GM23338 (cell line): ENCODE data around the gene EGFL7. TPM values are rescaled to one million over a fixed set of nuclear protein-coding genes. Genes with fewer than 3 reads are reported as not detected.

ENCODE experiments used
- ATAC-seq: fragments of 200-7000 bp; cut with Tn5 transposase; 3 replicates; pipeline ENCODE4 v1.9.1; 2020
- DNase-seq: peaks from one replicate; pipeline ENCODE4 v3.0.0-alpha.2; 2015; ENCODE audit warnings: low spot score
- H2AFZ ChIP-seq: fragments of 200-600 bp; sonication (generic); 2 replicates; pipeline ENCODE4 v1.8.0; 2016; ENCODE audit warnings: antibody characterized with exemption, mild to moderate bottlenecking, moderate library complexity
- H3F3A ChIP-seq: fragments of 200-600 bp; sonication (generic); replicated peaks from 2 replicates; pipeline ENCODE4 v1.8.0; 2017; ENCODE audit warnings: antibody characterized with exemption, mixed run types, low read depth
- H3K27ac ChIP-seq: fragments of 200-600 bp; sonication (generic); 2 replicates; pipeline ENCODE4 v1.6.1; 2016; ENCODE audit warnings: low read depth
- H3K27me3 ChIP-seq: fragments of 200-600 bp; sonication (generic); 2 replicates; pipeline ENCODE4 v1.8.0; 2016; ENCODE audit warnings: mild to moderate bottlenecking, mixed run types, moderate library complexity; ENCODE audit not compliant: insufficient read depth
- H3K36me3 ChIP-seq: fragments of 200-600 bp; sonication (generic); 2 replicates; pipeline ENCODE4 v1.8.0; 2016; ENCODE audit warnings: mild to moderate bottlenecking; ENCODE audit not compliant: insufficient read depth
- H3K4me1 ChIP-seq: fragments of 200-600 bp; sonication (generic); 2 replicates; pipeline ENCODE4 v1.8.0; 2016; ENCODE audit warnings: mild to moderate bottlenecking, moderate library complexity; ENCODE audit not compliant: insufficient read depth
- H3K4me2 ChIP-seq: fragments of 200-600 bp; sonication (generic); 2 replicates; pipeline ENCODE4 v1.7.1; 2017; ENCODE audit warnings: mixed run types
- H3K4me3 ChIP-seq: fragments of 200-600 bp; sonication (generic); 2 replicates; pipeline ENCODE4 v1.6.1; 2016; ENCODE audit warnings: mixed run types
- H3K79me2 ChIP-seq: fragments of 200-600 bp; sonication (generic); replicated peaks from 2 replicates; pipeline ENCODE4 v1.8.0; 2017; ENCODE audit warnings: mild to moderate bottlenecking; ENCODE audit not compliant: insufficient read depth
- H3K9me2 ChIP-seq: fragments of 200-600 bp; sonication (generic); 2 replicates; pipeline ENCODE4 v1.8.0; 2017; ENCODE audit not compliant: insufficient read depth
- H4K20me1 ChIP-seq: fragments of 200-600 bp; sonication (generic); replicated peaks from 2 replicates; pipeline ENCODE4 v1.8.0; 2017; ENCODE audit warnings: mild to moderate bottlenecking; ENCODE audit not compliant: insufficient read depth
- H3K27ac Mint-ChIP-seq: 2 replicates; pipeline ENCODE4 v1.8.0; 2020; ENCODE audit warnings: inconsistent platforms, mild to moderate bottlenecking, moderate library complexity, mixed read lengths
- H3K27me3 Mint-ChIP-seq: 3 replicates; pipeline ENCODE4 v1.8.0; 2022; ENCODE audit warnings: low read depth, mild to moderate bottlenecking, moderate library complexity, mixed read lengths, inconsistent platforms; ENCODE audit not compliant: insufficient read depth, poor library complexity
- H3K36me3 Mint-ChIP-seq: 3 replicates; pipeline ENCODE4 v1.8.0; 2021; ENCODE audit warnings: low read depth, mild to moderate bottlenecking, inconsistent platforms, moderate library complexity, mixed read lengths
- H3K4me1 Mint-ChIP-seq: 3 replicates; pipeline ENCODE4 v1.8.0; 2020; ENCODE audit warnings: mild to moderate bottlenecking, inconsistent platforms, mixed read lengths
- H3K4me3 Mint-ChIP-seq: 3 replicates; pipeline ENCODE4 v1.8.0; 2021; ENCODE audit warnings: moderate library complexity, mild to moderate bottlenecking, inconsistent platforms, mixed read lengths
- H3K9me3 Mint-ChIP-seq: 3 replicates; pipeline ENCODE4 v1.8.0; 2020; ENCODE audit warnings: moderate library complexity, mild to moderate bottlenecking, inconsistent platforms, mixed read lengths
- CTCF ChIP-seq, 2 experiments: fragments of 200-600 bp in 1 of 2; sonication (generic) in 1 of 2; conservative IDR thresholded peaks; 2 replicates each; pipeline versions ENCODE4 v1.5.1 to v1.6.1; 2016 to 2017; ENCODE audit warnings: antibody characterized with exemption in 2 of 2, low read depth in 2 of 2, mild to moderate bottlenecking in 2 of 2, moderate library complexity in 1 of 2
- ETS1 ChIP-seq: IDR thresholded peaks from 2 replicates; pipeline ENCODE4 v1.6.1; 2016; ENCODE audit warnings: antibody characterized with exemption
- EZH2 ChIP-seq: fragments of 200-600 bp; sonication (generic); IDR thresholded peaks from one replicate; pipeline ENCODE4 v1.8.0; 2017; ENCODE audit warnings: antibody characterized with exemption, mild to moderate bottlenecking, low read depth; ENCODE audit not compliant: unreplicated experiment
- NANOG ChIP-seq: IDR thresholded peaks from 2 replicates; pipeline ENCODE4 v1.6.1; 2016; ENCODE audit warnings: antibody characterized with exemption, borderline replicate concordance
- POLR2AphosphoS5 ChIP-seq: IDR thresholded peaks from 2 replicates; pipeline ENCODE4 v1.6.1; 2016; ENCODE audit warnings: antibody characterized with exemption, low read depth
- ZNF114 ChIP-seq: fragments of 250-450 bp; sonication (Bioruptor Pico); IDR thresholded peaks from 2 replicates; pipeline ENCODE4 v1.5.0; 2020; ENCODE audit warnings: mild to moderate bottlenecking, moderate library complexity
- polyA plus RNA-seq: library from polyadenylated mRNA; unstranded; fragments of >200 nt; fragmentation: Nextera tagmentation; extraction: Ambion mirVana; gene quantifications from 2 replicates; pipeline ENCODE4 v1.2.1, GENCODE V29; 2016
- total RNA-seq: library from RNA; depleted of rRNA; stranded (reverse); fragments of >200 nt; shearing (Covaris generic); gene quantifications from 2 replicates; pipeline ENCODE4 v1.2.3, GENCODE V29; 2014

EGFL7 gene
- total and polyA plus RNA-seq, 2 experiments from 2014 or later, result 44.4 to 60.8 TPM

- Histone ChIP-seq H4K20me1 (no peaks in the 10 kb centered on the region), H3K36me3 (no peaks in the 10 kb centered on the region), H3K79me2 (no peaks in the 10 kb centered on the region), H3K4me3 (peak overlapping the region; percentile 53), H3F3A (no peaks in the 10 kb centered on the region), H3K27me3 (no peaks in the 10 kb centered on the region), H3K27ac (no peak overlapping the region), H2AFZ (peak overlapping the region; percentile 63), H3K4me2 (peak overlapping the region; percentile 77), H3K9me2 (no peaks in the 10 kb centered on the region), H3K4me1 (no peaks in the 10 kb centered on the region; the same call in 1 of the 2 replicates)
- Mint-ChIP-seq H3K27ac (no peak overlapping the region), H3K27me3 (no peaks in the 10 kb centered on the region), H3K4me1 (no peaks in the 10 kb centered on the region), H3K36me3 (no peaks in the 10 kb centered on the region), H3K4me3 (peak overlapping the region; percentile 73), H3K9me3 (no peaks in the 10 kb centered on the region)
- TF ChIP-seq EZH2, result no peak
- TF ChIP-seq NANOG, result no peak
- TF ChIP-seq ZNF114 (CRISPR knock-in tag), result no peak
- 0 out of 4 replicates have a peak, but pooled peaks have one; percentile 5 to 9 for TF ChIP-seq CTCF (conservative IDR thresholded peaks at IDR 0.05; ENCODE audit: low read depth in 2 of 2)
- peak; percentile 20; the same call in 1 of the 2 replicates for TF ChIP-seq POLR2AphosphoS5
- TF ChIP-seq ETS1, result no peak
- ATAC-seq (peak; percentile 45), DNase-seq (peak; percentile 70)
Measured at GRCh38 chr9:136665111-136665703, 2.5 kb downstream of the EGFL7 start.

DNA sequence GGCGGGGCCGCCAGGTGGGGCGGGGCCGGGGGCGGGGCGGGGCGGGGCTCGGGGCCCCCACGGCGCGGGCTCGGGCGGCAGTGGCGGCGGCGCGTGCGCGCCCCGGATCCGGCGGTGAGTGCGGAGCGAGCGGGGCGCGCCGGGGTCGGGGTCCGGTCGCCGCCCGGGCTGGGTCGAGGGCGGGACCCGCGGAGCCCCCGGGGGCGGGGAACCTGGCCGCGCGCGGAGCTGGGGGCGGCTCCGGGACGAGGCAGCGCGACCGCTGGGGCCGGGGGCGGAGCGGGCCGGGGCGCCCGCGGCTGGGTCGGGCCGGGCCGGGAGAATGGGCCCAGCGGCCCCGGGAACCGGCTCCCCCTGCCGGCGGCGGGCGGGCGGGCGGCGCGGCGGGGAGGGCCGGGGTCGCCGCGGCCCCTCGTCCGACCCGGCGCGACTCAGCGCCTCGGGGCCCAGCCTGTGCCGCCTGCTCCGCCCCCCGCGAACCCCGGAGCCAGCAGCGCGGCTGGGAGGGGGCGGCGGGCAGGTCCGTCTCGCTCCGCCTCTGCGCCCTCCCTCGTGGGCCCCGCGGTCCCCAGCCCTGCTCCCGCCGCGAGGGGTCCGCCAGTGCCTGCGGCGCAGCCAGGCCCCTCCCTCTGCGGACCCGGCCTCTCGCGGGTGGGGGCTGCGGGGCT lies 3.1 kb downstream of the EGFL7 start:
- no peaks in the 10 kb centered on the region for H3K9me2 ChIP-seq
- H3K4me1 Mint-ChIP-seq, result no peaks in the 10 kb centered on the region
- DNase-seq (peak; percentile 48), ATAC-seq (peak; percentile 15; the same call in 2 of the 3 replicates)
- no peak overlapping the region for H3K4me3 Mint-ChIP-seq
- H3K9me3 Mint-ChIP-seq, result no peaks in the 10 kb centered on the region
- H3K27me3 Mint-ChIP-seq, result no peaks in the 10 kb centered on the region
- no peaks in the 10 kb centered on the region for H3K36me3 Mint-ChIP-seq
- peak overlapping the region; percentile 78 for H3K4me2 ChIP-seq
- no peaks in the 10 kb centered on the region for H3K79me2 ChIP-seq
- no peaks in the 10 kb centered on the region for H3K27me3 ChIP-seq
- H3K27ac ChIP-seq, result no peak overlapping the region
- peak overlapping the region; percentile 53 for H3K4me3 ChIP-seq
- H2AFZ ChIP-seq, result no peak overlapping the region
- H3F3A ChIP-seq, result no peaks in the 10 kb centered on the region
- peak in 1 of 2 experiments; percentile 24; a peak in 2 of 4 replicates for TF ChIP-seq CTCF (conservative IDR thresholded peaks at IDR 0.05; ENCODE audit: low read depth in 2 of 2)
- no peak for TF ChIP-seq EZH2
- H4K20me1 ChIP-seq, result no peaks in the 10 kb centered on the region
- H3K36me3 ChIP-seq, result no peaks in the 10 kb centered on the region
- no peaks in the 10 kb centered on the region; the same call in 1 of the 2 replicates for H3K4me1 ChIP-seq
- no peak overlapping the region for H3K27ac Mint-ChIP-seq
